ENCODE results near the gene MXI1. TPM values are rescaled to one million over a fixed set of nuclear protein-coding genes. Genes with fewer than 3 reads are reported as not detected.
"Not testable (repeated sequence)": the region's sequence is repeated elsewhere in the genome, so short reads cannot be mapped to it uniquely, and the experiment has no call there.

Gene MXI1
- total RNA-seq, 1 experiment from 2014 or later, result 17.3 TPM

GRCh38 chr10:110192552-110192951, 14.9 kb upstream of the MXI1 start:
- ChIA-PET POLR2A (ENCODE audit: low non-redundant PET) (no interaction called here), CTCF (no interaction called here)
- Histone ChIP-seq H3K27ac (ENCODE audit: low read depth, low read length, poor library complexity, severe bottlenecking) (no peak overlapping the region), H3K36me3 (ENCODE audit: insufficient read depth, low read length, poor library complexity, severe bottlenecking) (no peaks in the 10 kb centered on the region), H3K4me3 (ENCODE audit: low read depth, low read length, poor library complexity, severe bottlenecking) (no peak overlapping the region), H3K4me1 (ENCODE audit: insufficient read depth, low read length, poor library complexity, severe bottlenecking) (no peaks in the 10 kb centered on the region), H3K9me3 (ENCODE audit: low read depth, low read length, poor library complexity, severe bottlenecking) (no peaks in the 10 kb centered on the region), H3K27me3 (replicated peaks; ENCODE audit: insufficient read depth, low read depth, low read length, poor library complexity) (no peaks in the 10 kb centered on the region)
- intact Hi-C loops (cut with micrococcal nuclease; ENCODE audit: unreplicated experiment), result no loop called here
- no peak for DNase-seq (ENCODE audit: low spot score)
- BruUV-seq (replicated peaks), result no TSS peak
- no peak for TF ChIP-seq EZH2 (IDR thresholded peaks at IDR 0.05; ENCODE audit: borderline replicate concordance, low read depth, low read length, poor library complexity, severe bottlenecking)
- 0 out of 2 replicates have a peak, but pooled peaks have one; percentile 17 for TF ChIP-seq CTCF (conservative IDR thresholded peaks at IDR 0.05; ENCODE audit: low read depth, low read length)

DNA sequence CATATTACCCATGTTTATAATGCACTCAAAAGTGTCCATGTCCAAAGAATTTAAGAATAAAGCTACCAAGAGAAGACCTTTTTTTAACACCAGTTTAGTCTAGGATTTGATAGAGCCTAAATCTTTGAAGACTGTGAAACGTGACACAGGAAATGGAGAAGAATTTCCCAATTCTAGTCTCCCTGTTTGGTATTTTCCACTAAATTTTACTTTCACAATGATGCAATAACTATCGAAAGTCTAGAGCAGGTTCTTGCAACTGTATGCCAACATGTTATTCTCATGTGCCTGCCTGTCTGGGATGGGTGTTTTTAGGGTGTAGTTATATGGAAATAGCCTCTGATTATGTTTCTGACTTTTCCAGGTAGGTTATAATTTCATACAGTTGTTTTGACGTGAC, 6.9 kb upstream of the MXI1 start:
- intact Hi-C loops (cut with micrococcal nuclease; ENCODE audit: unreplicated experiment), result no loop called here
- Histone ChIP-seq H3K36me3 (ENCODE audit: insufficient read depth, low read length, poor library complexity, severe bottlenecking) (no peaks in the 10 kb centered on the region), H3K27me3 (replicated peaks; ENCODE audit: insufficient read depth, low read depth, low read length, poor library complexity) (no peaks in the 10 kb centered on the region), H3K4me3 (ENCODE audit: low read depth, low read length, poor library complexity, severe bottlenecking) (no peak overlapping the region), H3K27ac (ENCODE audit: low read depth, low read length, poor library complexity, severe bottlenecking) (no peak overlapping the region), H3K4me1 (ENCODE audit: insufficient read depth, low read length, poor library complexity, severe bottlenecking) (no peaks in the 10 kb centered on the region), H3K9me3 (ENCODE audit: low read depth, low read length, poor library complexity, severe bottlenecking) (no peaks in the 10 kb centered on the region)
- BruUV-seq (replicated peaks), result no TSS peak
- no peak for TF ChIP-seq CTCF (conservative IDR thresholded peaks at IDR 0.05; ENCODE audit: low read depth, low read length)
- TF ChIP-seq EZH2 (IDR thresholded peaks at IDR 0.05; ENCODE audit: borderline replicate concordance, low read depth, low read length, poor library complexity, severe bottlenecking), result no peak
- CTCF ChIA-PET, result no interaction called here
- no peak for DNase-seq (ENCODE audit: low spot score)
- POLR2A ChIA-PET (ENCODE audit: low non-redundant PET), result no interaction called here

DNA sequence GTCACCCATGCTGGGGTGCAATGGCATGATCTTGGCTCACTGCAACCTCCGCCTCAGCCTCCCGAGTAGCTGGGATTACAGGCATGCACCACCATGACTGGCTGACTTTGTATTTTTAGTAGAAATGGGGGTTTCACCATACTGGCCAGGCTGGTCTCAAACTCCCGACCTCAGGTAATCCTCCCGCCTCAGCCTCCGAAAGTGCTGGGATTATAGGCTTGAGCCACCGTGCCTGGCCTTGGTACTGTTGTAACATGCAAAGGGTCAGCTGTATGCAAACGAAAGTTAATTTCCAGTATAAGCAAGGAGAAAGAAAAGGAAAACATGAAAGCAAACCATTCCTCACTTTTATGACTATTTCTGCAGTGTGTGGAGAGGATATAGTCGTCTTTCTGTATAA, 6.4 kb upstream of the MXI1 start:
- H3K4me3 ChIP-seq (ENCODE audit: low read depth, low read length, poor library complexity, severe bottlenecking); H3K27ac ChIP-seq (ENCODE audit: low read depth, low read length, poor library complexity, severe bottlenecking); H3K36me3 ChIP-seq (ENCODE audit: insufficient read depth, low read length, poor library complexity, severe bottlenecking); BruUV-seq (replicated peaks); DNase-seq (ENCODE audit: low spot score); H3K9me3 ChIP-seq (ENCODE audit: low read depth, low read length, poor library complexity, severe bottlenecking); H3K27me3 ChIP-seq (replicated peaks; ENCODE audit: insufficient read depth, low read depth, low read length, poor library complexity); intact Hi-C loops (cut with micrococcal nuclease; ENCODE audit: unreplicated experiment); H3K4me1 ChIP-seq (ENCODE audit: insufficient read depth, low read length, poor library complexity, severe bottlenecking): not testable (repeated sequence)
- CTCF ChIA-PET, result interaction anchor here (0.5 kb wide), 1 partner anchor 25 kb away, joined by 5 read pairs; no protein-coding TSS in a partner anchor
- POLR2A ChIA-PET (ENCODE audit: low non-redundant PET), result interaction anchor here (0.5 kb wide), 1 partner anchor 103 kb away, joined by 3 read pairs; no protein-coding TSS in a partner anchor
